Measurements from ENCODE around the gene CHMP6. TPM values are rescaled to one million over a fixed set of nuclear protein-coding genes. Genes with fewer than 3 reads are reported as not detected.

Gene CHMP6
- total RNA-seq, 2 donors from 2014 or later = 28.4 to 32.5 TPM

GRCh38 chr17:80998748-80999535 lies 7.3 kb downstream of the CHMP6 start:
- peaks cover 26% of the 10 kb centered on the region for H3K36me3 Mint-ChIP-seq (ENCODE audit: low read depth)

GRCh38 chr17:80999536-81000333 lies 8.1 kb downstream of the CHMP6 start:
- Mint-ChIP-seq H3K27ac (no peak overlapping the region), H3K36me3 (ENCODE audit: low read depth) (peaks cover 26% of the 10 kb centered on the region), H3K27me3 (ENCODE audit: insufficient read depth) (peaks cover 29% of the 10 kb centered on the region), H3K4me3 (no peak overlapping the region), H3K9me3 (no peaks in the 10 kb centered on the region), H3K4me1 (peaks cover 2% of the 10 kb centered on the region)
- H3K27ac ChIP-seq (ENCODE audit: low read depth, low read length) = no peak overlapping the region
- no peak overlapping the region for H3K9ac ChIP-seq (ENCODE audit: extremely low read depth, low read length, poor library complexity, severe bottlenecking)
- TF ChIP-seq CTCF (conservative IDR thresholded peaks at IDR 0.05) = no peak
- no peaks in the 10 kb centered on the region for H3K4me1 ChIP-seq (ENCODE audit: control insufficient read depth, insufficient read depth, low read length)
- peaks cover 25% of the 10 kb centered on the region for H3K27me3 ChIP-seq (ENCODE audit: control insufficient read depth, insufficient read depth, low read length, poor library complexity, severe bottlenecking)
- DNase-seq = peak; percentile 56
- peaks cover 30% of the 10 kb centered on the region for H3K36me3 ChIP-seq (ENCODE audit: control insufficient read depth, insufficient read depth, low read length)
- H3K9me3 ChIP-seq (ENCODE audit: control insufficient read depth, low read length) = no peaks in the 10 kb centered on the region
- no peak overlapping the region for H3K4me3 ChIP-seq (ENCODE audit: low read length)
- 95 to 96% methylated on average over 28 to 40 of the region's 40 CpGs for WGBS, 2 experiments (ENCODE audit: insufficient coverage in 1 of 2, insufficient read length in 1 of 2)

More at GRCh38 chr17:80998748-80999535, 7.3 kb downstream of the CHMP6 start:
- no peak overlapping the region for H3K4me3 ChIP-seq (ENCODE audit: low read length)
- H3K27me3 ChIP-seq (ENCODE audit: control insufficient read depth, insufficient read depth, low read length, poor library complexity, severe bottlenecking) = peaks cover 19% of the 10 kb centered on the region
- H3K9me3 ChIP-seq (ENCODE audit: control insufficient read depth, low read length) = no peaks in the 10 kb centered on the region
- Mint-ChIP-seq H3K9me3 (no peaks in the 10 kb centered on the region), H3K27me3 (ENCODE audit: insufficient read depth) (peaks cover 25% of the 10 kb centered on the region), H3K4me1 (no peaks in the 10 kb centered on the region), H3K27ac (no peak overlapping the region), H3K4me3 (no peak overlapping the region)
- WGBS, 2 experiments (ENCODE audit: insufficient coverage in 1 of 2, insufficient read length in 1 of 2) = 94 to 98% methylated on average over 30 to 39 of the region's 39 CpGs
- peak; percentile 58 for DNase-seq
- H3K36me3 ChIP-seq (ENCODE audit: control insufficient read depth, insufficient read depth, low read length) = peaks cover 30% of the 10 kb centered on the region
- no peaks in the 10 kb centered on the region for H3K4me1 ChIP-seq (ENCODE audit: control insufficient read depth, insufficient read depth, low read length)
- no peak overlapping the region for H3K27ac ChIP-seq (ENCODE audit: low read depth, low read length)
- no peak overlapping the region for H3K9ac ChIP-seq (ENCODE audit: extremely low read depth, low read length, poor library complexity, severe bottlenecking)
- no peak for TF ChIP-seq CTCF (conservative IDR thresholded peaks at IDR 0.05)

GRCh38 chr17:81000334-81000630 lies 8.6 kb downstream of the CHMP6 start:
- H3K36me3 ChIP-seq (ENCODE audit: control insufficient read depth, insufficient read depth, low read length) = peaks cover 30% of the 10 kb centered on the region
- peaks cover 3% of the 10 kb centered on the region for H3K4me1 Mint-ChIP-seq
- no peaks in the 10 kb centered on the region for H3K4me1 ChIP-seq (ENCODE audit: control insufficient read depth, insufficient read depth, low read length)
- WGBS, 2 experiments (ENCODE audit: insufficient coverage in 1 of 2, insufficient read length in 1 of 2) = 95 to 100% methylated on average over 4 to 8 of the region's 8 CpGs
- DNase-seq = no peak
- no peaks in the 10 kb centered on the region for H3K9me3 Mint-ChIP-seq
- H3K9ac ChIP-seq (ENCODE audit: extremely low read depth, low read length, poor library complexity, severe bottlenecking) = no peak overlapping the region
- H3K27ac Mint-ChIP-seq = no peak overlapping the region
- H3K27ac ChIP-seq (ENCODE audit: low read depth, low read length) = no peak overlapping the region
- no peak overlapping the region for H3K4me3 Mint-ChIP-seq
- H3K9me3 ChIP-seq (ENCODE audit: control insufficient read depth, low read length) = no peaks in the 10 kb centered on the region
- peaks cover 23% of the 10 kb centered on the region for H3K36me3 Mint-ChIP-seq (ENCODE audit: low read depth)
- peaks cover 35% of the 10 kb centered on the region for H3K27me3 Mint-ChIP-seq (ENCODE audit: insufficient read depth)
- H3K27me3 ChIP-seq (ENCODE audit: control insufficient read depth, insufficient read depth, low read length, poor library complexity, severe bottlenecking) = peaks cover 30% of the 10 kb centered on the region
- TF ChIP-seq CTCF (conservative IDR thresholded peaks at IDR 0.05) = no peak
- H3K4me3 ChIP-seq (ENCODE audit: low read length) = no peak overlapping the region
